HG03103 (cell line): Measurements from ENCODE around the gene ARHGAP32.
"Not testable (repeated sequence)": the region's sequence is repeated elsewhere in the genome, so short reads cannot be mapped to it uniquely, and the experiment has no call there.

Experiments
- ATAC-seq: cut with Tn5 transposase; IDR thresholded peaks from one replicate; pipeline ENCODE4 v1.9.1; 2021; ENCODE audit warnings: low read depth; ENCODE audit not compliant: unreplicated experiment

The ARHGAP32 gene

GRCh38 chr11:129204150-129204838 lies 12.2 kb upstream of the ARHGAP32 start:
- no peak for ATAC-seq

DNA sequence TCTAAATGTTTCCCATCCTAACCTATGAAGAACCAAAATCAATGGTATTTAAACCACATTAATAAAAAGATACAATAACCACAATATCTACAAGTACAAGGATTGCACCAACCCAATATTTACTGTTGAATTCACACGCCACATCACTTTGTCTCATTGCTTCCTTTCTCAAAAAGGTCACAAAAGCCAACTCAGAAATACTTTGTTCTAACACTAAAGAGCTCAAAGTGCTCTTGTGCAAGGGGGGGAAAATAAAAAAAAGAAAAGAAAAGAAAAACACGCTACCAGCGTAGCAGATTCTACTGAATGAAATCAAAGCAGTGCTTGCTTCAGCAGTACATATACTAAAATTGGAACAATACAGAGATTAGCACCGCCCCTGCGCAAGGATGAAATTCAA lies 10.5 kb upstream of the ARHGAP32 start:
- no peak for ATAC-seq

GRCh38 chr11:129195682-129196081 lies 3.6 kb upstream of the ARHGAP32 start:
- no peak for ATAC-seq

GRCh38 chr11:129191649-129192048 lies 476 bp downstream of the ARHGAP32 start:
- no peak for ATAC-seq

- no peak for ATAC-seq
Measured at GRCh38 chr11:129190087-129190486, 2.0 kb downstream of the ARHGAP32 start.

GRCh38 chr11:129189646-129190045 lies 2.5 kb downstream of the ARHGAP32 start:
- no peak for ATAC-seq

DNA sequence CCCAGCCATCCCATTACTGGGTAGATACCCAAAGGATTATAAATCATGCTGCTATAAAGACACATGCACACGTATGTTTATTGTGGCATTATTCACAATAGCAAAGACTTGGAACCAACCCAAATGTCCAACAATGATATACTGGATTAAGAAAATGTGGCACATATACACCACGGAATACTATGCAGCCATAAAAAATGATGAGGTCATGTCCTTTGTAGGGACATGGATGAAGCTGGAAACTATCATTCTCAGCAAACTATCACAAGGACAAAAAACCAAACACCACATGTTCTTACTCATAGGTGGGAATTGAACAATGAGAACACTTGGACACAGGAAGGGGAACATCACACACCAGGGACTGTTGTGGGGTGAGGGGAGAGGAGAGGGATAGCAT lies 7.0 kb downstream of the ARHGAP32 start:
- ATAC-seq, result not testable (repeated sequence)

DNA sequence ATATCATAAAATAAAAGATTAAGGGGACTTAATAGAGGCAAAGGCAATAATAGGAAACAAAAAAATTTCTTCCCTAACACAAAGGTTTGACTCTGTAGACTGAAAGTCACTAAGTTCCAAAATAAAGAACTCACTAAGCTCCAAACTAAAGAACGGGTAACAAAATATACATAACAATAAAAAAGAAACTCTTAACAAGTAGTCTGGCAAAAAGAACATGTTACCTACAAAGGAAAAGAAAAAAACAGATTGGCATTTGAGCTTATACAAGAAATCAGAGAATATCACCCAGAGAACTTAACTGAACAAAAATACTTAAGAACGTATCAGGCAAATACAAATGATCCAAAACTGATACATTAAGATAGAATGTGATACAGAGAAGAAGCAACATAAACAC lies 7.5 kb downstream of the ARHGAP32 start:
- no peak for ATAC-seq

DNA sequence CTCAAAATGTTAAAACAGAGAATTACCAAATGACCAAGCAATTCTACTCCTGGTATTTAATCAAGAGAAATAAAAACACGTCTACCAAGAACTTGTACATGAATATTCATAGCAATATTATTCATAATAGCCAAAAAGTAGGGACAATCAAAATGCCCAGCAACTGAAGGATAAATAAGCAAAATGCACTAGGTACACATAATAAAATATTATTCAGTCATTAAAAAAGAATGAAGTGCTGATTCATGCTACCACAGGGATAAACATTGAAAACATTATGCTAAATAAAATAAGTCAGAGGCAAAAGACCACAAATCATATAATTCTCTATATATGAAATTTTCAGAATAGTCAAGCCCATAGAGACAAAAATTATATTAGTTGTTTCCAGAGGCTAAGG lies 24.8 kb downstream of the ARHGAP32 start:
- no peak for ATAC-seq

- ATAC-seq, result no peak
Measured at GRCh38 chr11:129163714-129164164, 28.4 kb downstream of the ARHGAP32 start.

DNA sequence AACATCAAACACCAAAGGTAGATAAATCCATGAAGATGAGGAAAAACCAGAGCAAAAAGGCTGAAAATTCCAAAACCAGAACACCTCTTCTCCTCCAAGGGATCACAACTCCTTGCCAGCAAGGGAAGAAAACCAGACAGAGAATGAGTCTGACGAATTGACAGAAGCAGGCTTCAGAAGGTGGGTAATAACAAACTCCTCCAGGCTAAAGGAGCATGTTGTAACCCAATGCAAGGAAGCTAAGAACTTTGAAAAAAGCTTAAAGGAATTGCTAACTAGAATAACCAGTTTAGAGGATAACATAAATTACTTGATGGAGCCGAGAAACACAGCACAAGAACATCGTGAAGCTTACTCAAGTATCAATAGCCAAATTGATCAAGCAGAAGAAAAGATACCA lies 35.0 kb downstream of the ARHGAP32 start:
- ATAC-seq, result not testable (repeated sequence)

DNA sequence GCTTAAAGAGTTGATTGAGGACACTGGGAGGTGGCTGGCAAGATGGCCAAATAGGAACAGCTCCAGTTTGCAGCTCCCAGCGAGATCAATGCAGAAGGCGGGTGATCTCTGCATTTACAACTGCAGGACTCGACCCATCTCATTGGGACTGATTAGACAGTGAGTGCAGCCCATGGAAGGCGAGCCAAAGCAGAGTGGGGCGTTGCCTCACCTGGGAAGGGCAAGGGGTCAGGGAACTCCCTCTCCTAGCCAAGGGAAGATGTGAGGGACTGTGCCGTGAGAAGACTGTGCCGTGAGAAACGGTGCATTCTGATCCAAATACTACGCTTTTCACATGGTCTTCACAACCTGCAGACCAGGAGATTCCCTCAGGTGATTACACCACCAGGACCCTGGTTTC lies 36.4 kb downstream of the ARHGAP32 start:
- no peak for ATAC-seq

GRCh38 chr11:129148487-129148886 lies 43.6 kb downstream of the ARHGAP32 start:
- ATAC-seq, result no peak

GRCh38 chr11:129146191-129146590 lies 45.9 kb downstream of the ARHGAP32 start:
- ATAC-seq, result no peak

DNA sequence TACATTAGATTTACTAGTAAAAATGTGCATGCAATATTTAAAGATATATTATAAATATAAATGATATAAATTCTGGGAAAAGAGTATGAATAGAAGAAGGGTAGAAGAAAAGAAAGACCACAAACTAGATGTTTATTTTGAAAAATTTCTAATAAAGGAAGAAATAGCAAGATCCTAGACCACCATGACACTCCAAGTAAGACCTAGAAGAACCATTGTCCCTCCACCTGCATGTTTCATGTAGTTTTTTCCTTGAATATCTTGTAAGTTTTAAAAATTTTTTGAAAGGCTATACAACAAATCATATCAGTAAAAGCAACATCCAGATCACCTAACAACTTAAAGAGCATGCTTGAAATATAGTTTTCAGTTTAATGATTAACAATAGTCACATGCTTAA lies 46.8 kb downstream of the ARHGAP32 start:
- no peak for ATAC-seq

GRCh38 chr11:129144256-129144655 lies 47.9 kb downstream of the ARHGAP32 start:
- ATAC-seq, result no peak

- ATAC-seq, result no peak
Measured at GRCh38 chr11:129143335-129143734, 48.8 kb downstream of the ARHGAP32 start.

- ATAC-seq, result no peak
Measured at GRCh38 chr11:129141748-129142523, 50.2 kb downstream of the ARHGAP32 start.

DNA sequence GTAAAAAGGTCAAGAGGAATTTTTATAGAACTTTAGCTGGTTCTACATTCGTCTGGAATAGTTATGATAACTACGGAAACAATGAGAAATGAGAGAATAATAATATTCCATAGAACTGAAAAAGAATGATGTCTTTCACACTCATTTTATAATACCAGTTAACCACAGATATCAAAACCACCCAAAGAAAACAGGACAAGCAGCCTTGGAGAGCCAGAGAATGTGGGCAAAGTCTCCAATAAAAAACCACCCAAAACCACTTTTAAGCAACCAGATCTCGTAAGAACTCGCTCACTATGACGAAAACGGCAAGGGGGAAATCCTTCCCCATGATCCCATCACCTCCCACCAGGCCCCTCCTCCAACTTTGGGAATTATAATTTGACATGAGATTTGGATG lies 60.8 kb downstream of the ARHGAP32 start:
- no peak for ATAC-seq

DNA sequence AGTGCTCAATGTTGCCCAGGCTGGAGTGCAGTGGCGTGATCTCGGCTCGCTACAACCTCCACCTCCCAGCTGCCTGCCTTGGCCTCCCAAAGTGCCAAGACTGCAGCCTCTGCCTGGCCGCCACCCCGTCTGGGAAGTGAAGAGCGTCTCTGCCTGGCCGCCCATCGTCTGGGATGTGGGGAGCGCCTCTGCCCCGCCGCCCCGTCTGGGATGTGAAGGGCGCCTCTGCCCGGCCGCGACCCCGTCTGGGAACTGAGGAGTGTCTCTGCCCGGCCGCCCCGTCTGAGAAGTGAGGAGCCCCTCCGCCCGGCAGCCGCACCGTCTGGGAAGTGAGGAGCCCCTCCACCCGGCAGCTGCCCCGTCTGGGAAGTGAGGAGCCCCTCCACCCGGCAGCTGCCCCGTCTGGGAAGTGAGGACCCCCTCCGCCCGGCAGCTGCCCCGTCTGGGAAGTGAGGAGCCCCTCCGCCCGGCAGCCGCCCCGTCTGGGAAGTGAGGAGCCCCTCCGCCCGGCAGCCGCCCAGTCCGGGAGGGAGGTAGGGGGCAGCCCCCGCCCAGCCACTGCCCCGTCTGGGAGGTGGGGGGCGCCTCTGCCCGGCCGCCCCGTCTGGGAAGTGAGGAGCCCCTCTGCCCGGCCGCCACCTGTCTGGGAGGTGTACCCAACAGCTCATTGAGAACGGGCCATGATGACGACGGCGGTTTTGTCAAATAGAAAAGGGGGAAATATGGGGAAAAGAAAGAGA lies 63.1 kb downstream of the ARHGAP32 start:
- not testable (repeated sequence) for ATAC-seq

DNA sequence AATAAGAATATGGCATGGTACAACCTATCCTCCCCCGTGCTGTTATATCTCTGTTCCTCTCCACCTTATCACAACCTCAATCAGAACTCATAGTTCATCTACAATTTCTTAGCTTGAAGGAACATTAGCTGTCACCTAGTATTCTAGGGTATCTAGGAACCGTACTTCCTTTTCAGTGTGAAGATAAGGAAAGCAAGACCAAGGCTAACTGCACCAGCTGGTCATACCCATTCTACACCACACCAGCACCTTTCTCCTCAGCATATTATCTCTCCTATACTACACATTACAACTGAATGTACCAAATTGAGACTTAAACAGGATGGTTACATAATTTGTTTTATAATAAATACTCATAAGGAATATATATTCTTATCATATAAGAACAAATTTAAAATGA lies 73.1 kb downstream of the ARHGAP32 start:
- no peak for ATAC-seq
